H1 (cell line): Measurements from ENCODE around the gene SIKE1. TPM values are rescaled to one million over a fixed set of nuclear protein-coding genes. Genes with fewer than 3 reads are reported as not detected.

Experiments used
- CTCF ChIA-PET: fragments of 300-600 bp; sonication (Branson Sonifier 250); formaldehyde crosslinking; loops from one replicate; lab custom pipeline; 2021; ENCODE audit not compliant: partially characterized antibody; lab: Charles Lee
- POLR2A ChIA-PET: fragments of 300-600 bp; sonication (Branson Sonifier 250); formaldehyde crosslinking; loops from one replicate; lab custom pipeline; 2021; ENCODE audit warnings: inconsistent platforms; ENCODE audit not compliant: partially characterized antibody; lab: Charles Lee
- DNase-seq, 2 experiments: peaks; one replicate each; pipeline versions ENCODE4 v3.0.0 to v3.0.0-alpha.2; 2010 to 2022; ENCODE audit warnings: low spot score in 2 of 2, low read depth in 1 of 2, mixed read lengths in 1 of 2
- FAIRE-seq: peaks from 2 replicates; lab custom pipeline; 2011; peaks lifted over from hg19 to GRCh38; lab: Jason Lieb, UNC
- H2AFZ ChIP-seq: 2 replicates; pipeline ENCODE4 v1.8.1; 2012; ENCODE audit warnings: low read length, inconsistent platforms
- H2AK5ac ChIP-seq: 2 replicates; pipeline ENCODE4 v1.6.1; 2013; ENCODE audit warnings: low read depth, low read length
- H2BK120ac ChIP-seq: replicated peaks from 2 replicates; pipeline ENCODE3; 2013; ENCODE audit warnings: low read depth, low read length, inconsistent platforms
- H2BK12ac ChIP-seq: 2 replicates; pipeline ENCODE4 v1.6.1; 2013; ENCODE audit warnings: low read depth, low read length
- H2BK15ac ChIP-seq: 2 replicates; pipeline ENCODE4 v1.6.1; 2013; ENCODE audit warnings: low read length
- H2BK20ac ChIP-seq: 2 replicates; pipeline ENCODE4 v1.6.1; 2013; ENCODE audit warnings: low read length
- H2BK5ac ChIP-seq: 2 replicates; pipeline ENCODE4 v1.6.1; 2013; ENCODE audit warnings: low read depth, low read length
- H3K14ac ChIP-seq: 2 replicates; pipeline ENCODE4 v1.6.1; 2013; ENCODE audit warnings: inconsistent platforms; ENCODE audit not compliant: insufficient read length
- H3K18ac ChIP-seq: 2 replicates; pipeline ENCODE4 v1.6.1; 2013; ENCODE audit warnings: low read length; ENCODE audit errors: extremely low read depth
- H3K23ac ChIP-seq: 2 replicates; pipeline ENCODE4 v1.6.1; 2013; ENCODE audit warnings: inconsistent platforms; ENCODE audit not compliant: insufficient read length
- H3K23me2 ChIP-seq: 2 replicates; pipeline ENCODE4 v1.6.1; 2013; ENCODE audit warnings: low read depth, low read length
- H3K27ac ChIP-seq: 2 replicates; pipeline ENCODE4 v1.6.1; 2011; ENCODE audit warnings: low read depth, low read length, inconsistent platforms
- H3K27me3 ChIP-seq, 4 experiments: replicated peaks in 1 of 4; 1 replicate in 1 of 4; 2 replicates in 3 of 4; pipeline versions ENCODE4 v1.6.1 to v1.8.1; 2011 to 2013; ENCODE audit warnings: low read length in 3 of 4, mild to moderate bottlenecking in 3 of 4, inconsistent platforms in 2 of 4, mixed read lengths in 2 of 4, moderate library complexity in 1 of 4; ENCODE audit not compliant: control insufficient read depth in 3 of 4, insufficient read depth in 3 of 4; ENCODE audit errors: extremely low read depth in 1 of 4
- H3K36me3 ChIP-seq, 4 experiments: 2 replicates each; pipeline versions ENCODE4 v1.6.1 to v1.8.1; 2011 to 2013; ENCODE audit warnings: mild to moderate bottlenecking in 4 of 4, low read length in 3 of 4, moderate library complexity in 2 of 4, control low read depth in 1 of 4, inconsistent platforms in 1 of 4; ENCODE audit not compliant: insufficient read depth in 4 of 4, control insufficient read depth in 2 of 4
- H3K4ac ChIP-seq: replicated peaks from 2 replicates; pipeline ENCODE3; 2013; ENCODE audit warnings: low read length, low read depth, mixed read lengths, inconsistent platforms; ENCODE audit not compliant: insufficient read length
- H3K4me1 ChIP-seq, 4 experiments: replicated peaks in 1 of 4; 1 replicate in 1 of 4; 2 replicates in 3 of 4; pipeline versions ENCODE4 v1.6.1 to v1.8.1; 2011 to 2013; ENCODE audit warnings: low read length in 3 of 4, inconsistent platforms in 2 of 4, mixed read lengths in 1 of 4; ENCODE audit not compliant: insufficient read depth in 4 of 4, control insufficient read depth in 3 of 4
- H3K4me2 ChIP-seq, 2 experiments: 2 replicates each; pipeline versions ENCODE4 v1.6.1 to v1.8.1; 2011 to 2013; ENCODE audit warnings: low read depth in 2 of 2, low read length in 2 of 2, control low read depth in 1 of 2, inconsistent platforms in 1 of 2, mild to moderate bottlenecking in 1 of 2; ENCODE audit not compliant: insufficient read depth in 1 of 2
- H3K4me3 ChIP-seq, 4 experiments: fragments of 200-600, 300-600 bp in 1 of 4; sonication (generic), shearing (Covaris generic), sonication (Bioruptor Twin) in 1 of 4; 2 replicates each; pipeline versions ENCODE4 v1.5.1 to v1.8.1; 2011 to 2016; ENCODE audit warnings: low read length in 4 of 4, low read depth in 3 of 4, control low read depth in 2 of 4, inconsistent platforms in 2 of 4, mild to moderate bottlenecking in 2 of 4, mixed read lengths in 1 of 4, moderate library complexity in 1 of 4; ENCODE audit not compliant: insufficient read depth in 2 of 4; ENCODE audit errors: extremely low read depth in 1 of 4
- H3K56ac ChIP-seq: replicated peaks from 2 replicates; pipeline ENCODE3; 2013; ENCODE audit warnings: low read depth, mild to moderate bottlenecking, mixed read lengths, low read length, inconsistent platforms; ENCODE audit not compliant: insufficient read length
- H3K79me1 ChIP-seq: 2 replicates; pipeline ENCODE4 v1.6.1; 2013; ENCODE audit warnings: low read depth, low read length, control low read depth
- H3K79me2 ChIP-seq, 2 experiments: 2 replicates each; pipeline versions ENCODE4 v1.6.1 to v1.8.1; 2012 to 2013; ENCODE audit warnings: low read length in 2 of 2, mild to moderate bottlenecking in 2 of 2, inconsistent platforms in 1 of 2; ENCODE audit not compliant: insufficient read depth in 2 of 2, control insufficient read depth in 1 of 2
- H3K9ac ChIP-seq, 4 experiments: replicated peaks in 1 of 4; 1 replicate in 1 of 4; 2 replicates in 3 of 4; pipeline versions ENCODE4 v1.6.1 to v1.8.1; 2011 to 2013; ENCODE audit warnings: low read depth in 3 of 4, low read length in 3 of 4, control low read depth in 2 of 4, mild to moderate bottlenecking in 2 of 4, moderate library complexity in 2 of 4, inconsistent platforms in 1 of 4; ENCODE audit errors: extremely low read depth in 1 of 4
- H3K9me3 ChIP-seq, 2 experiments: 2 replicates each; pipeline versions ENCODE4 v1.6.1 to v1.8.1; 2012 to 2013; ENCODE audit warnings: mild to moderate bottlenecking in 2 of 2, moderate library complexity in 2 of 2, control low read depth in 1 of 2, inconsistent platforms in 1 of 2, low read depth in 1 of 2, low read length in 1 of 2, mixed read lengths in 1 of 2; ENCODE audit not compliant: insufficient read depth in 2 of 2
- H4K20me1 ChIP-seq, 2 experiments: replicated peaks in 1 of 2; 2 replicates each; pipeline versions ENCODE3 to v1.8.1; 2011 to 2013; ENCODE audit warnings: inconsistent platforms in 2 of 2, low read length in 2 of 2, mild to moderate bottlenecking in 1 of 2; ENCODE audit not compliant: insufficient read depth in 2 of 2, control insufficient read depth in 1 of 2
- H4K5ac ChIP-seq: 2 replicates; pipeline ENCODE4 v1.6.1; 2013; ENCODE audit warnings: low read length, low read depth, mixed read lengths, inconsistent platforms; ENCODE audit not compliant: insufficient read length
- H4K8ac ChIP-seq: 2 replicates; pipeline ENCODE4 v1.8.0; 2013; ENCODE audit warnings: mild to moderate bottlenecking, moderate library complexity, low read length, inconsistent platforms; ENCODE audit not compliant: insufficient read depth; ENCODE audit errors: extremely low read depth
- H4K91ac ChIP-seq: replicated peaks from 2 replicates; pipeline ENCODE3; 2013; ENCODE audit warnings: low read length, mixed read lengths, inconsistent platforms; ENCODE audit not compliant: insufficient read length
- BACH1 ChIP-seq: IDR thresholded peaks from 2 replicates; pipeline ENCODE4 v1.6.1; 2012; ENCODE audit warnings: low read length, improper control_type of control experiment
- HDAC6 ChIP-seq: IDR thresholded peaks from one replicate; pipeline ENCODE4 v1.7.1; 2012; ENCODE audit warnings: low read depth, mild to moderate bottlenecking, inconsistent platforms, low read length, moderate library complexity
- JUN ChIP-seq: IDR thresholded peaks from 2 replicates; pipeline ENCODE4 v1.6.1; 2011; ENCODE audit warnings: low read depth, mild to moderate bottlenecking, improper control_type of control experiment, low read length
- KDM4A ChIP-seq: IDR thresholded peaks from one replicate; pipeline ENCODE4 v1.7.1; 2012; ENCODE audit warnings: low read depth, mild to moderate bottlenecking, moderate library complexity, low read length, inconsistent platforms; ENCODE audit not compliant: severe bottlenecking
- MAFK ChIP-seq: IDR thresholded peaks from 2 replicates; pipeline ENCODE4 v1.6.1; 2012; ENCODE audit warnings: low read depth, mild to moderate bottlenecking, improper control_type of control experiment, low read length
- RFX5 ChIP-seq: IDR thresholded peaks from 2 replicates; pipeline ENCODE4 v1.6.1; 2011; ENCODE audit warnings: low read depth, low read length, improper control_type of control experiment, borderline replicate concordance
- TBP ChIP-seq: IDR thresholded peaks from 2 replicates; pipeline ENCODE4 v1.6.1; 2011; ENCODE audit warnings: low read depth, low read length, improper control_type of control experiment
- WGBS, 2 experiments: shearing (Covaris generic) in 1 of 2; methylation state at CpG; one replicate each; pipeline versions ENCODE4 v1.1.6 to v1.1.7; 2013 to 2015; ENCODE audit warnings: low lambda C conversion rate in 2 of 2, mixed read lengths in 2 of 2, inconsistent platforms in 1 of 2, low coverage in 1 of 2, missing lambda C conversion rate in 1 of 2; ENCODE audit not compliant: insufficient replicate concordance in 2 of 2, insufficient coverage in 1 of 2, insufficient read length in 1 of 2; ENCODE audit errors: extremely low coverage in 1 of 2, missing lambda C conversion rate in 1 of 2; 5-methylcytosine and 5-hydroxymethylcytosine counted together
- polyA plus RNA-seq, 7 experiments: library from polyadenylated mRNA; depleted of rRNA in 3 of 7; stranded (reverse) in 5 of 7; unstranded in 2 of 7; fragments of >200 nt in 5 of 7; fragments of 200-250 nt in 2 of 7; gene quantifications; 1 replicate in 5 of 7; 2 replicates in 1 of 7; 4 replicates in 1 of 7; pipeline versions ENCODE4 v1.2.1 to v1.2.3, GENCODE V29; 2011 to 2013; ENCODE audit warnings: missing spikeins in 2 of 7, mixed read lengths in 2 of 7
- total RNA-seq: library from RNA; stranded (reverse); fragmentation: NEBNext Ultra II Directional; extraction: Animal tissue kit (Norgen Biotek cat#: 25700); gene quantifications from 2 replicates; pipeline ENCODE4 v1.2.1, GENCODE V29; 2021

SIKE1 gene
- total and polyA plus RNA-seq, 2 of the 8 experiments (the other 6 are each of a cell fraction or from before 2014, with no cell fraction given), result 20.5 to 79.9 TPM

- no peaks in the 10 kb centered on the region for H3K9me3 ChIP-seq
- H3K4me1 ChIP-seq, result no peaks in the 10 kb centered on the region
- 100% methylated on average over 1 of the region's 1 CpG; no CpG with 5 or more reads in 1 of the 2 experiments for WGBS, 2 experiments
- TF ChIP-seq BACH1 (no peak), MAFK (no peak), JUN (no peak), TBP (no peak), RFX5 (no peak), HDAC6 (no peak), KDM4A (no peak)
- no peak overlapping the region for H4K8ac ChIP-seq
- H3K18ac ChIP-seq, result no peak overlapping the region
- H2BK5ac ChIP-seq, result no peak overlapping the region
- H3K79me2 ChIP-seq, result peaks cover 0 to 21% of the 10 kb centered on the region in 2 experiments; a peak in 1 of 4 replicates
- DNase-seq, result no peak
- peaks cover 0 to 5% of the 10 kb centered on the region in 2 experiments for H4K20me1 ChIP-seq
- no peak overlapping the region for H2BK12ac ChIP-seq
- H3K27ac ChIP-seq, result no peak overlapping the region
- H3K79me1 ChIP-seq, result no peaks in the 10 kb centered on the region
- H3K4ac ChIP-seq, result no peak overlapping the region
- H3K27me3 ChIP-seq, result no peaks in the 10 kb centered on the region
- FAIRE-seq, result no peak
- H3K4me3 ChIP-seq, result no peak overlapping the region
- ChIA-PET POLR2A (no interaction called here), CTCF (no interaction called here)
- no peak overlapping the region for H2AFZ ChIP-seq
- no peak overlapping the region for H4K91ac ChIP-seq
- no peak overlapping the region for H2BK20ac ChIP-seq
- H2BK120ac ChIP-seq, result no peak overlapping the region
- H3K23me2 ChIP-seq, result no peaks in the 10 kb centered on the region
- H2AK5ac ChIP-seq, result no peak overlapping the region
- no peak overlapping the region for H3K23ac ChIP-seq
- H3K14ac ChIP-seq, result no peak overlapping the region
- H3K56ac ChIP-seq, result no peak overlapping the region
- H3K4me2 ChIP-seq, result no peak overlapping the region
- no peak overlapping the region for H4K5ac ChIP-seq
- no peak overlapping the region for H3K9ac ChIP-seq
- peaks cover 34 to 95% (median 82%) of the 10 kb centered on the region in 4 experiments for H3K36me3 ChIP-seq
- no peak overlapping the region for H2BK15ac ChIP-seq
These were observed 50.7 kb downstream of the SIKE1 start for GRCh38 chr1:114729782-114730181.
